HG03378 (cell line): Measurements from ENCODE around the gene TULP4.
"Not testable (repeated sequence)": the region's sequence is repeated elsewhere in the genome, so short reads cannot be mapped to it uniquely, and the experiment has no call there.

Source experiments
- ATAC-seq: cut with Tn5 transposase; IDR thresholded peaks from one replicate; pipeline ENCODE4 v1.9.1; 2021; ENCODE audit warnings: mild to moderate bottlenecking, moderate library complexity; ENCODE audit not compliant: unreplicated experiment

The TULP4 gene

DNA sequence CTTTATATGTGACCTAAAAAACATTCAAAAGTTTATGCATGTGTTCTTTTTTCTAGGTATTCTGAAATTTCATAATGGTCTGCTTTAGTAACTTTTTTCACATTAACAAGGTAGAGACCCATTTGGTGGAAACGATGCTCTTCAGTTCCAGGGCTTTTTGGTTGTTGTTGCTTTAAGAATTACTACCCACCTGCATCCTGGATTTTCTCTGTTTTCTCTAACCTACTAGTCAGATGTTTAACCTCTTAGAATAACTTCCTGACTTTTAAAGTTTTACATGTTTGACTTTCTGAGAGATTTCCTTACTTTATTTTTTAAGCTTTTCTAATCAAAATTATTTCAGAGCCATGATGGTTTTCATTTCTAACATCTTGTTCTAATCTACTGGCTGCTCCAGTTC, 14.9 kb downstream of the TULP4 start:
- ATAC-seq = no peak

DNA sequence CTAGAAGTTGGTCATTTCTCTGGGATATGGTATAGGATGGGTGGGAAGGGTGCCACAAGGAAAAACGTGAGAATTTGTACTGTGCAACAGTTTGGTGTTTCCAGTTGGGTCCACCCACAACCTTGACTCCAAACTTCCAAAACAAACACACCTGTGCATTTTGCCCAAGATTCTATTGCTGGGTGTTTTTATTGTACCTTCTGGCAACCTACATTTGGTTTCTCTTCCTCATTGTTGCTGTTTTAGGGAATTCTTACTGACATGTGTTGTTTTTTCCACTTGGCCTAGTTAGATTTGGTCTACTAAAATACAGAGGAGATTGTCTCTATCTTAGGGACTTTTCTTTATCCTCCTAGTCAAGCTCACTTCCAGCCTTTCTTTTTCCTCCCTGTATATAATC, 16.7 kb downstream of the TULP4 start:
- no peak for ATAC-seq

GRCh38 chr6:158329531-158329930, 17.3 kb downstream of the TULP4 start:
- ATAC-seq = no peak

DNA sequence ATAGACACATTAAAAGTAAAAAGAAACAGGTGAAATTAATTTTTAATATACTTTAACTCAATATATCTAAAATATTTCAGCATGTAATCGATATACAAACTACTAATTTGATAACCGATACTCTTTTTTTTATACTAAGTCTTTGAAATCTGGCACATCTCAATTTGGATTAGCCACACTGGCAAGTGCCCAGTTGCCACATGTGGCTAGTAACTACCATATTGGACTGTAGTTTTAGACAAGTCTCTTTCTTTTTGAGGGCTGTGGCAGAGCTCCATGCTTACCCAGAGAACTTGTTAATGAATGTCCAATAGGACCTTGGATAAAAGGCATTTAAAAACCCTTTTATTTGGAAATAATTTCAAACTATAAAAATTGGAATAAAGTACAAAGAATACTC, 17.8 kb downstream of the TULP4 start:
- no peak for ATAC-seq

- no peak for ATAC-seq
Observed at GRCh38 chr6:158332237-158332636, 20.0 kb downstream of the TULP4 start.

GRCh38 chr6:158333094-158333493, 20.8 kb downstream of the TULP4 start:
- ATAC-seq = no peak

- no peak for ATAC-seq
Observed at GRCh38 chr6:158334534-158334933, 22.3 kb downstream of the TULP4 start.

GRCh38 chr6:158337332-158337731, 25.1 kb downstream of the TULP4 start:
- no peak for ATAC-seq

- no peak for ATAC-seq
Observed at GRCh38 chr6:158338311-158339112, 26.2 kb downstream of the TULP4 start.

DNA sequence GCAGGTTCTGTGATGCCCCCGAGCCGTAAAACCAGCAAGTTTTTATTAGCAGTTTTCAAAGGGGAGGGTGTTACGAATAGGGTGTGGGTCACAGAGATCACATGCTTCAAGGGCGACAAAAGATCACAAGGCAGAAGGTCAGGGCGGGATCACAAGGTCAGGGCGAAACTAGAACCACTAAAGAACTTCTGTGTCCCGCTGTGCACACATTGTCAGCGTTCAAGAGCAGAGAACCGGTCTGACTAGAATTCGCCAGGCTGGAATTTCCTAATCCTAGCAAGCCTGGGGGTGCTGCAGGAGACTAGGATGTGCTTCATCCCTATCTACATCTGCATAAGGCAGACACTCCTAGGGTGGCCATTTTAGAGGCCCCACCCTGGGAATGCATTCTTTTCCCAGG, 26.9 kb downstream of the TULP4 start:
- not testable (repeated sequence) for ATAC-seq

DNA sequence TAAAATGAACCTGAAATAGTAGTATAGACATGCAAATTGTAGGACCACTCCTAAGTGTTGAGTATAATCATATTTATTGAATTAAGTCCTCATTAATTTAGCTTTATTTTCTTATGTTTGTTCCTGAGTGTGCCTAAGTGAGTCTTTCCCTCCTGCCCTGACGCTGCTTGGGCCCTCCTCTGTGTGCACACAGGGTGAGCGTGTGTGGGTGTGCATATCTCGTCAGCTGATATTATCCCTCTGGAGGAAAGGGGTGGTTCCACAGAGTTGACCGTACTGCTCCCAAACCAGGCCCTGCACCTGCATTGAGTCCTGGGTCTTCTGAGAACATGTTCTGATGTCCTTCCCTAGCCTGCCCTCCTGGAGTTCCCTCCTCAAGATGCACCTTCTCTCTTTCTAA, 28.0 kb downstream of the TULP4 start:
- ATAC-seq = no peak

GRCh38 chr6:158344534-158344933, 32.3 kb downstream of the TULP4 start:
- peak; percentile 66 for ATAC-seq

GRCh38 chr6:158345444-158345843, 33.2 kb downstream of the TULP4 start:
- not testable (repeated sequence) for ATAC-seq

- no peak for ATAC-seq
Observed at GRCh38 chr6:158347335-158347734, 35.1 kb downstream of the TULP4 start.

- not testable (repeated sequence) for ATAC-seq
Observed at GRCh38 chr6:158348737-158349504, 36.7 kb downstream of the TULP4 start.

- not testable (repeated sequence) for ATAC-seq
Observed at GRCh38 chr6:158349505-158350275, 37.4 kb downstream of the TULP4 start.

DNA sequence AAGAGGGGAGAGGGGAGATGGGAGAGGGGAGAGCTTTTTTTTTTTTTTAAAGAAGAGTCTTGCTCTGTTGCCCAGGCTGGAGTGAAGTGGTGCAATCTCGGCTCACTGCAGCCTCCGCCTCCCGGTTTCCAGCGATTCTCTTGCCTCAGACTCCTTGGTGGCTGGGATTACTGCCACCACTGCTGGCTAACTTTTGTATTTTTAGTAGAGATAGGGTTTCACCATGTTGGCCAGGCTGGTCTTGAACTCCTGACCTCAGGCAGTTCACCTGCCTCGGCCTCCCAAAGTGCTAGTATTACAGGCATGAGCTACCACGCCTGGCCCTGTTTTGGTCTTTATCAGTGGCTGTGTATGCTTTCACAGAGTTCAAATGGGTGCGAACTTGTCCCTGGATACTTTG, 38.5 kb downstream of the TULP4 start:
- not testable (repeated sequence) for ATAC-seq

DNA sequence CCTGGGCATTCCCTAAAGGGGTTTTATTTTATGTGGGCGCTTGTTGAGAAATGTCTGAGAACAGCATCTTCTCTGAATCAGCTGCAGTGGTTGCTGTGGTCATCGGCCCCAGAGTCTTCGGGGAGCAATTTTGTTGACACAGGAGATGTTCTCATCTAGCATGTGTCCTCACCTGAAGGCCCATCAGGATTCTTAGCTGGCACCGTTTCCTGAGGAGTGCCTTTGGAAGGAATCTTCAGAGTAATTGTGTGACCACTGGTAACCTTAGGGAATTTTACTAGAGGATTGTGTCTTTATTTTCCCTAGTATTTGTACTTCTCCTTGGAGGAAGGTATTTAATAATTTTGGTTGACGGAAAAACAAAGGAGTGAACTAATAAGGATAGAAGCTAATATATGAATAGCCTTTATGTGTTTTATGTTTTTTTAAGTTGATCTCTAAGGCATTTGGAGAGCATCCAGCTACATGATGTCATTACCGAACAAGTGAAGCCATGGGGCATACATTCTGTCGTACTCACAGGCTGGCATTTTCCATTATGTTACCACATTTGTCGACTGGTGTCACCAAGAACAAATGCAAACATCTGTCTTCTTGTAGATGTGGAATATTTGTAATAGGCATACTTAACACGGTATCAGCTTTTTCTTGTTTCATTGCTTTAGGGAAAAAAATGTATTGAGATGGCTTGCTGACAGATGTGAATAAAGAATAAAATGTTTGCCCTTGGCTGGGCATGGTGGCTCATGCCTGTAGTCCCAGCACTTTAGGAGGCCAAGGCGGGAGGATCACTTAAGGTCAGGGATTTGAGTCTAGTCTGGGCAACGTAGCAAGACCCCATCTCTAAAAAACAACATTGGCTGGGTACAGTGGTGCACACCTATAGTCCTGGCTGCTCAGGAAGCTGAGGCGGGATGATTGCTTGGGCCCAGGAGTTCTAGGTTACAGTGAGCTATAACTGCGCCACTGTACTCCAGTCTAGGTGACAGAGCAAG, 41.9 kb downstream of the TULP4 start:
- ATAC-seq = no peak

GRCh38 chr6:158356586-158357546, 44.6 kb downstream of the TULP4 start:
- no peak for ATAC-seq
